H1 (cell line): Measurements from ENCODE around the gene UPF2. TPM values are rescaled to one million over a fixed set of nuclear protein-coding genes. Genes with fewer than 3 reads are reported as not detected.

Experiments
- CTCF ChIA-PET: fragments of 300-600 bp; sonication (Branson Sonifier 250); formaldehyde crosslinking; loops from one replicate; lab custom pipeline; 2021; ENCODE audit not compliant: partially characterized antibody; lab: Charles Lee
- POLR2A ChIA-PET: fragments of 300-600 bp; sonication (Branson Sonifier 250); formaldehyde crosslinking; loops from one replicate; lab custom pipeline; 2021; ENCODE audit warnings: inconsistent platforms; ENCODE audit not compliant: partially characterized antibody; lab: Charles Lee
- DNase-seq, 2 experiments: peaks; one replicate each; pipeline versions ENCODE4 v3.0.0 to v3.0.0-alpha.2; 2010 to 2022; ENCODE audit warnings: low spot score in 2 of 2, low read depth in 1 of 2, mixed read lengths in 1 of 2
- FAIRE-seq: peaks from 2 replicates; lab custom pipeline; 2011; peaks lifted over from hg19 to GRCh38; lab: Jason Lieb, UNC
- H2AFZ ChIP-seq: 2 replicates; pipeline ENCODE4 v1.8.1; 2012; ENCODE audit warnings: low read length, inconsistent platforms
- H2AK5ac ChIP-seq: 2 replicates; pipeline ENCODE4 v1.6.1; 2013; ENCODE audit warnings: low read depth, low read length
- H2BK120ac ChIP-seq: replicated peaks from 2 replicates; pipeline ENCODE3; 2013; ENCODE audit warnings: low read depth, low read length, inconsistent platforms
- H2BK12ac ChIP-seq: 2 replicates; pipeline ENCODE4 v1.6.1; 2013; ENCODE audit warnings: low read depth, low read length
- H2BK15ac ChIP-seq: 2 replicates; pipeline ENCODE4 v1.6.1; 2013; ENCODE audit warnings: low read length
- H2BK20ac ChIP-seq: 2 replicates; pipeline ENCODE4 v1.6.1; 2013; ENCODE audit warnings: low read length
- H2BK5ac ChIP-seq: 2 replicates; pipeline ENCODE4 v1.6.1; 2013; ENCODE audit warnings: low read depth, low read length
- H3K14ac ChIP-seq: 2 replicates; pipeline ENCODE4 v1.6.1; 2013; ENCODE audit warnings: inconsistent platforms; ENCODE audit not compliant: insufficient read length
- H3K18ac ChIP-seq: 2 replicates; pipeline ENCODE4 v1.6.1; 2013; ENCODE audit warnings: low read length; ENCODE audit errors: extremely low read depth
- H3K23ac ChIP-seq: 2 replicates; pipeline ENCODE4 v1.6.1; 2013; ENCODE audit warnings: inconsistent platforms; ENCODE audit not compliant: insufficient read length
- H3K23me2 ChIP-seq: 2 replicates; pipeline ENCODE4 v1.6.1; 2013; ENCODE audit warnings: low read depth, low read length
- H3K27ac ChIP-seq: 2 replicates; pipeline ENCODE4 v1.6.1; 2011; ENCODE audit warnings: low read depth, low read length, inconsistent platforms
- H3K27me3 ChIP-seq, 4 experiments: replicated peaks in 1 of 4; 1 replicate in 1 of 4; 2 replicates in 3 of 4; pipeline versions ENCODE4 v1.6.1 to v1.8.1; 2011 to 2013; ENCODE audit warnings: low read length in 3 of 4, mild to moderate bottlenecking in 3 of 4, inconsistent platforms in 2 of 4, mixed read lengths in 2 of 4, moderate library complexity in 1 of 4; ENCODE audit not compliant: control insufficient read depth in 3 of 4, insufficient read depth in 3 of 4; ENCODE audit errors: extremely low read depth in 1 of 4
- H3K36me3 ChIP-seq, 4 experiments: 2 replicates each; pipeline versions ENCODE4 v1.6.1 to v1.8.1; 2011 to 2013; ENCODE audit warnings: mild to moderate bottlenecking in 4 of 4, low read length in 3 of 4, moderate library complexity in 2 of 4, control low read depth in 1 of 4, inconsistent platforms in 1 of 4; ENCODE audit not compliant: insufficient read depth in 4 of 4, control insufficient read depth in 2 of 4
- H3K4ac ChIP-seq: replicated peaks from 2 replicates; pipeline ENCODE3; 2013; ENCODE audit warnings: low read length, low read depth, mixed read lengths, inconsistent platforms; ENCODE audit not compliant: insufficient read length
- H3K4me1 ChIP-seq, 4 experiments: replicated peaks in 1 of 4; 1 replicate in 1 of 4; 2 replicates in 3 of 4; pipeline versions ENCODE4 v1.6.1 to v1.8.1; 2011 to 2013; ENCODE audit warnings: low read length in 3 of 4, inconsistent platforms in 2 of 4, mixed read lengths in 1 of 4; ENCODE audit not compliant: insufficient read depth in 4 of 4, control insufficient read depth in 3 of 4
- H3K4me2 ChIP-seq, 2 experiments: 2 replicates each; pipeline versions ENCODE4 v1.6.1 to v1.8.1; 2011 to 2013; ENCODE audit warnings: low read depth in 2 of 2, low read length in 2 of 2, control low read depth in 1 of 2, inconsistent platforms in 1 of 2, mild to moderate bottlenecking in 1 of 2; ENCODE audit not compliant: insufficient read depth in 1 of 2
- H3K4me3 ChIP-seq, 4 experiments: fragments of 200-600, 300-600 bp in 1 of 4; sonication (generic), shearing (Covaris generic), sonication (Bioruptor Twin) in 1 of 4; 2 replicates each; pipeline versions ENCODE4 v1.5.1 to v1.8.1; 2011 to 2016; ENCODE audit warnings: low read length in 4 of 4, low read depth in 3 of 4, control low read depth in 2 of 4, inconsistent platforms in 2 of 4, mild to moderate bottlenecking in 2 of 4, mixed read lengths in 1 of 4, moderate library complexity in 1 of 4; ENCODE audit not compliant: insufficient read depth in 2 of 4; ENCODE audit errors: extremely low read depth in 1 of 4
- H3K56ac ChIP-seq: replicated peaks from 2 replicates; pipeline ENCODE3; 2013; ENCODE audit warnings: low read depth, mild to moderate bottlenecking, mixed read lengths, low read length, inconsistent platforms; ENCODE audit not compliant: insufficient read length
- H3K79me1 ChIP-seq: 2 replicates; pipeline ENCODE4 v1.6.1; 2013; ENCODE audit warnings: low read depth, low read length, control low read depth
- H3K79me2 ChIP-seq, 2 experiments: 2 replicates each; pipeline versions ENCODE4 v1.6.1 to v1.8.1; 2012 to 2013; ENCODE audit warnings: low read length in 2 of 2, mild to moderate bottlenecking in 2 of 2, inconsistent platforms in 1 of 2; ENCODE audit not compliant: insufficient read depth in 2 of 2, control insufficient read depth in 1 of 2
- H3K9ac ChIP-seq, 4 experiments: replicated peaks in 1 of 4; 1 replicate in 1 of 4; 2 replicates in 3 of 4; pipeline versions ENCODE4 v1.6.1 to v1.8.1; 2011 to 2013; ENCODE audit warnings: low read depth in 3 of 4, low read length in 3 of 4, control low read depth in 2 of 4, mild to moderate bottlenecking in 2 of 4, moderate library complexity in 2 of 4, inconsistent platforms in 1 of 4; ENCODE audit errors: extremely low read depth in 1 of 4
- H3K9me3 ChIP-seq, 2 experiments: 2 replicates each; pipeline versions ENCODE4 v1.6.1 to v1.8.1; 2012 to 2013; ENCODE audit warnings: mild to moderate bottlenecking in 2 of 2, moderate library complexity in 2 of 2, control low read depth in 1 of 2, inconsistent platforms in 1 of 2, low read depth in 1 of 2, low read length in 1 of 2, mixed read lengths in 1 of 2; ENCODE audit not compliant: insufficient read depth in 2 of 2
- H4K20me1 ChIP-seq, 2 experiments: replicated peaks in 1 of 2; 2 replicates each; pipeline versions ENCODE3 to v1.8.1; 2011 to 2013; ENCODE audit warnings: inconsistent platforms in 2 of 2, low read length in 2 of 2, mild to moderate bottlenecking in 1 of 2; ENCODE audit not compliant: insufficient read depth in 2 of 2, control insufficient read depth in 1 of 2
- H4K5ac ChIP-seq: 2 replicates; pipeline ENCODE4 v1.6.1; 2013; ENCODE audit warnings: low read length, low read depth, mixed read lengths, inconsistent platforms; ENCODE audit not compliant: insufficient read length
- H4K8ac ChIP-seq: 2 replicates; pipeline ENCODE4 v1.8.0; 2013; ENCODE audit warnings: mild to moderate bottlenecking, moderate library complexity, low read length, inconsistent platforms; ENCODE audit not compliant: insufficient read depth; ENCODE audit errors: extremely low read depth
- H4K91ac ChIP-seq: replicated peaks from 2 replicates; pipeline ENCODE3; 2013; ENCODE audit warnings: low read length, mixed read lengths, inconsistent platforms; ENCODE audit not compliant: insufficient read length
- EP300 ChIP-seq, 2 experiments: IDR thresholded peaks; 1 replicate in 1 of 2; 2 replicates in 1 of 2; pipeline ENCODE4 v1.6.1; 2011 to 2012; ENCODE audit warnings: low read depth in 2 of 2, low read length in 2 of 2, mild to moderate bottlenecking in 2 of 2, borderline replicate concordance in 1 of 2, inconsistent platforms in 1 of 2, moderate library complexity in 1 of 2
- POU5F1 ChIP-seq: IDR thresholded peaks from 2 replicates; pipeline ENCODE4 v1.6.1; 2011; ENCODE audit warnings: low read depth, mild to moderate bottlenecking, low read length, moderate library complexity
- RFX5 ChIP-seq: IDR thresholded peaks from 2 replicates; pipeline ENCODE4 v1.6.1; 2011; ENCODE audit warnings: low read depth, low read length, improper control_type of control experiment, borderline replicate concordance
- RNF2 ChIP-seq: fragments of 200-900, 300-1000 bp; sonication (generic); IDR thresholded peaks from 2 replicates; pipeline ENCODE4 v1.7.1; 2016; ENCODE audit warnings: borderline replicate concordance, low read depth, mild to moderate bottlenecking, antibody characterized with exemption, low read length; ENCODE audit not compliant: poor library complexity, severe bottlenecking; ENCODE audit errors: missing control alignments
- RXRA ChIP-seq: IDR thresholded peaks from 2 replicates; pipeline ENCODE4 v1.6.1; 2011; ENCODE audit warnings: low read depth, mild to moderate bottlenecking, low read length, moderate library complexity; ENCODE audit not compliant: insufficient read depth
- SAP30 ChIP-seq: fragments of 300-600 bp; sonication (generic); IDR thresholded peaks from 2 replicates; pipeline ENCODE4 v1.7.1; 2012; ENCODE audit warnings: low read length, moderate library complexity, mild to moderate bottlenecking, inconsistent platforms; ENCODE audit not compliant: insufficient read depth, insufficient replicate concordance
- SP1 ChIP-seq: IDR thresholded peaks from 2 replicates; pipeline ENCODE4 v1.6.1; 2011; ENCODE audit warnings: low read depth, low read length
- SP2 ChIP-seq: IDR thresholded peaks from 2 replicates; pipeline ENCODE4 v1.6.1; 2012; ENCODE audit warnings: mild to moderate bottlenecking, low read length, inconsistent platforms
- TCF12 ChIP-seq: IDR thresholded peaks from 2 replicates; pipeline ENCODE4 v1.6.1; 2011; ENCODE audit warnings: low read depth, mild to moderate bottlenecking, low read length
- WGBS, 2 experiments: shearing (Covaris generic) in 1 of 2; methylation state at CpG; one replicate each; pipeline versions ENCODE4 v1.1.6 to v1.1.7; 2013 to 2015; ENCODE audit warnings: low lambda C conversion rate in 2 of 2, mixed read lengths in 2 of 2, inconsistent platforms in 1 of 2, low coverage in 1 of 2, missing lambda C conversion rate in 1 of 2; ENCODE audit not compliant: insufficient replicate concordance in 2 of 2, insufficient coverage in 1 of 2, insufficient read length in 1 of 2; ENCODE audit errors: extremely low coverage in 1 of 2, missing lambda C conversion rate in 1 of 2; 5-methylcytosine and 5-hydroxymethylcytosine counted together
- polyA plus RNA-seq, 7 experiments: library from polyadenylated mRNA; depleted of rRNA in 3 of 7; stranded (reverse) in 5 of 7; unstranded in 2 of 7; fragments of >200 nt in 5 of 7; fragments of 200-250 nt in 2 of 7; gene quantifications; 1 replicate in 5 of 7; 2 replicates in 1 of 7; 4 replicates in 1 of 7; pipeline versions ENCODE4 v1.2.1 to v1.2.3, GENCODE V29; 2011 to 2013; ENCODE audit warnings: missing spikeins in 2 of 7, mixed read lengths in 2 of 7
- total RNA-seq: library from RNA; stranded (reverse); fragmentation: NEBNext Ultra II Directional; extraction: Animal tissue kit (Norgen Biotek cat#: 25700); gene quantifications from 2 replicates; pipeline ENCODE4 v1.2.1, GENCODE V29; 2021
- TF ChIP-seq, protein P1 (sequence below): IDR thresholded peaks from 2 replicates; pipeline ENCODE4 v1.6.1; 2012; ENCODE audit warnings: inconsistent platforms

Gene UPF2
- total and polyA plus RNA-seq, 2 of the 8 experiments (the other 6 are each of a cell fraction or from before 2014, with no cell fraction given) = 6.2 to 32.8 TPM

DNA sequence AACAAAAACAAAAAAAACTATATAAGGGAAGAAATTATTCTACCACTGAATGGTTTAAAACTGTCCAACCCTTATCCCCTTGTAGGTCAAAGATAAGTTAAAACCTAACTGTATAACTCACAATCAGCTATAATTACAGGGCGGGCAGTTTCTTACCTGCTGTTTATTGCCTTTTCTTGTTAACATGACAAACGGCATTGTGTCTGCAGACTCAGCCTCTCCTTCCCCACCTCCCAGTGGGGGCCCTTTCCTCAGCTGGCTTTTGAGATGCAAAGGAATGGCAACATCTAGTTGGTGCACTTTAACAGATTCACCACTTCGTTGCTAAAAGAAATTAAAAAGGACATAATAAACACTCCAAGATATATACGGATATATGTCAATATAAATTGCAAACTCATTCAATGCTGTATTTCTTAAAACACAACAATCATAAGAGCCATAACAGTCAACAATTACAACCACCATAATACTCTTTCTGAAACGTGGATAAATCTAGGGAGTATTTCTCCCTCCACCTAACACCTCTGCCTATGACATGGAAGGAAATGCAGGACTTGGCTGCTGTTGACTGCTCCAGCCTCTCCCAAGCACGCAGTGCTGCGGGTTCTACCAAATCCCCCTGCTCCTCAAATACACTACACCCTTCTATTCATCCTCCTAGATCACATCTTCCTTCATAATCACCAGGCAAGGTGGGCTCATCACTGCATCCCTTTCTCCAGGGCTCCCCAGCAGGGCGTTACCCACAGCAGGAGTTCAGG is 106.0 kb downstream of the UPF2 start:
- H3K79me1 ChIP-seq = no peaks in the 10 kb centered on the region
- no peak overlapping the region for H3K9ac ChIP-seq
- H3K27me3 ChIP-seq = no peaks in the 10 kb centered on the region
- peak overlapping the region; percentile 92; the same call in 1 of the 2 replicates for H2BK5ac ChIP-seq
- peak overlapping the region; percentile 46 for H4K91ac ChIP-seq
- H2AFZ ChIP-seq = no peak overlapping the region
- H3K4ac ChIP-seq = peak overlapping the region; percentile 34
- H4K5ac ChIP-seq = no peak overlapping the region
- FAIRE-seq (peak; percentile 98), DNase-seq (peak in 1 of 2 experiments; percentile 46)
- peak overlapping the region; percentile 35 for H2BK120ac ChIP-seq
- H3K36me3 ChIP-seq = peaks cover 0 to 15% (median 4%) of the 10 kb centered on the region in 4 experiments; a peak in 6 of 8 replicates
- H3K14ac ChIP-seq = no peak overlapping the region
- H2AK5ac ChIP-seq = no peak overlapping the region
- WGBS, 2 experiments = 10% methylated on average over 8 of the region's 8 CpGs; no CpG with 5 or more reads in 1 of the 2 experiments
- H3K79me2 ChIP-seq = no peaks in the 10 kb centered on the region
- no peak overlapping the region for H3K23ac ChIP-seq
- H3K27ac ChIP-seq = no peak overlapping the region
- no peak overlapping the region for H2BK15ac ChIP-seq
- no peaks in the 10 kb centered on the region for H4K20me1 ChIP-seq
- peak overlapping the region; percentile 62; the same call in 1 of the 2 replicates for H3K18ac ChIP-seq
- H2BK12ac ChIP-seq = peak overlapping the region; percentile 46; the same call in 1 of the 2 replicates
- no peak overlapping the region for H4K8ac ChIP-seq
- POLR2A ChIA-PET = interaction anchor here (0.7 kb wide), 1 partner anchor 264 kb away, joined by 4 read pairs; no protein-coding TSS in a partner anchor
- peaks cover 4 to 24% (median 16%) of the 10 kb centered on the region in 4 experiments for H3K4me1 ChIP-seq
- no peaks in the 10 kb centered on the region for H3K9me3 ChIP-seq
- CTCF ChIA-PET = interaction anchor here (1.0 kb wide), 3 partner anchors 22 to 193 kb away, joined by 3 read pairs; no protein-coding TSS in a partner anchor
- H3K23me2 ChIP-seq = no peaks in the 10 kb centered on the region; the same call in 1 of the 2 replicates
- no peak overlapping the region; the same call in 1 of the 2 replicates for H2BK20ac ChIP-seq
- no peak overlapping the region for H3K56ac ChIP-seq
- H3K4me2 ChIP-seq = peak overlapping the region; percentile 63 to 69
- peak overlapping the region in 2 of 4 experiments; percentile 1 to 45; a peak in 4 of 8 replicates for H3K4me3 ChIP-seq
- TF ChIP-seq RFX5 (no peak), SAP30 (no peak), SP1 (0 out of 2 replicates have a peak, but pooled peaks have one; percentile 52), RNF2 (no peak), RXRA (no peak), SP2 (no peak), TCF12 (0 out of 2 replicates have a peak, but pooled peaks have one; percentile 35), EP300 (IDR thresholded peaks at IDR 0.05; ENCODE audit: borderline replicate concordance in 1 of 2, low read depth in 2 of 2, low read length in 2 of 2) (peak in 1 of 2 experiments; percentile 76; a peak in 1 of 3 replicates), POU5F1 (peak; percentile 83; the same call in 1 of the 2 replicates)
- TF ChIP-seq, protein P1, sequence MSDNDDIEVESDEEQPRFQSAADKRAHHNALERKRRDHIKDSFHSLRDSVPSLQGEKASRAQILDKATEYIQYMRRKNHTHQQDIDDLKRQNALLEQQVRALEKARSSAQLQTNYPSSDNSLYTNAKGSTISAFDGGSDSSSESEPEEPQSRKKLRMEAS = no peak
